Fibroblast of villous mesenchyme (primary cell): ENCODE data around the gene PPP1R1C. TPM values are rescaled to one million over a fixed set of nuclear protein-coding genes. Genes with fewer than 3 reads are reported as not detected.
A peak's percentile ranks its signal among the peaks of the same experiment; 100 is the strongest.

ENCODE experiments used
- DNase-seq: peaks from one replicate; pipeline ENCODE4 v3.0.0-alpha.2; 2010; ENCODE audit warnings: low read depth
- H3K4me3 ChIP-seq: 2 replicates; pipeline ENCODE4 v1.5.1; 2011; ENCODE audit warnings: low read depth, mild to moderate bottlenecking, low read length
- total RNA-seq: library from RNA; depleted of rRNA; stranded (reverse); fragments of >200 nt; gene quantifications from 2 replicates; pipeline ENCODE4 v1.2.3, GENCODE V29; 2012
- TF ChIP-seq, protein P1 (sequence below): IDR thresholded peaks from 2 replicates; pipeline ENCODE4 v1.5.1; 2012; ENCODE audit warnings: low read depth, mild to moderate bottlenecking, low read length; ENCODE audit not compliant: insufficient read depth

Gene PPP1R1C
- total RNA-seq, 1 donor = 2.2 TPM

DNA sequence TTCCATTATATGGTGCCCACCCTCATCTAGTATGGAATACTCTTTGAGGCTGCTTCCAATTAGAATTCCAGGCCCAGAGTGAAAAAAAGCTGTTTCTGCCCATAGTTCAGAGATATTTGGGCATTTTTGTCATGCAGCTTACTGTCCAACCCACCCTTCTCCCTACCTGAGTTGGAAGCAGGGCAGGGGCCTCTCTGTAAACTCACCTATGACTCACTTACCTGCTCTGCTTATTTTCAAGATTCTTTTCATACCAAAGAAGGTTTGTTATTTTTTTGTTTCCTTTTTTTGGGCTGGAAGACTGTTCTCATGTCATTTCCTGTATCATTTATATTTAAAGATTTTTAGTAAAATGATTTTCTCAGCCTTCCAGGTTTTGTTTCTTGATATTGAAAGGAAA is 38.4 kb upstream of the PPP1R1C start:
- no peak for DNase-seq
- H3K4me3 ChIP-seq = no peak overlapping the region
- TF ChIP-seq, protein P1, sequence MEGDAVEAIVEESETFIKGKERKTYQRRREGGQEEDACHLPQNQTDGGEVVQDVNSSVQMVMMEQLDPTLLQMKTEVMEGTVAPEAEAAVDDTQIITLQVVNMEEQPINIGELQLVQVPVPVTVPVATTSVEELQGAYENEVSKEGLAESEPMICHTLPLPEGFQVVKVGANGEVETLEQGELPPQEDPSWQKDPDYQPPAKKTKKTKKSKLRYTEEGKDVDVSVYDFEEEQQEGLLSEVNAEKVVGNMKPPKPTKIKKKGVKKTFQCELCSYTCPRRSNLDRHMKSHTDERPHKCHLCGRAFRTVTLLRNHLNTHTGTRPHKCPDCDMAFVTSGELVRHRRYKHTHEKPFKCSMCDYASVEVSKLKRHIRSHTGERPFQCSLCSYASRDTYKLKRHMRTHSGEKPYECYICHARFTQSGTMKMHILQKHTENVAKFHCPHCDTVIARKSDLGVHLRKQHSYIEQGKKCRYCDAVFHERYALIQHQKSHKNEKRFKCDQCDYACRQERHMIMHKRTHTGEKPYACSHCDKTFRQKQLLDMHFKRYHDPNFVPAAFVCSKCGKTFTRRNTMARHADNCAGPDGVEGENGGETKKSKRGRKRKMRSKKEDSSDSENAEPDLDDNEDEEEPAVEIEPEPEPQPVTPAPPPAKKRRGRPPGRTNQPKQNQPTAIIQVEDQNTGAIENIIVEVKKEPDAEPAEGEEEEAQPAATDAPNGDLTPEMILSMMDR = no peak

DNA sequence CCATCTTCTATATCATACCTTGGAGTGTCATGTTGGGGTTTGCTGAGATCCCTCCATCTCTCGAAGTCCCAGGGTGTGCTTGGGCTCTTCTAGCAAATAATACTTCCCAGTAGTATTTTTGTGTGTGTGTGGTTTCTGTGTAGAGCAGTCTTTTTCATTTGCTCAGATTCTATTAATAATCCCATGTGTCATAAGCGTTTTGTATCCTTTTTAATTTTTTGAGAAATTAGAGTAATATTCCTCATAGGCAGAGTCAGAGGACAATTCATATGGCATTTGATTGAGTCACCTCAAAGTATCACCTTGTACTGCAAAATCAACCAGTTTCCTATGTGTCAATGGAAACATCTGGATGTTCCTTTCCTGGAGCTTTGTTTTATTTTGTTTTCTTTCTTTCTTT is 37.4 kb upstream of the PPP1R1C start:
- TF ChIP-seq, protein P1 = no peak
- no peak for DNase-seq
- no peak overlapping the region for H3K4me3 ChIP-seq

DNA sequence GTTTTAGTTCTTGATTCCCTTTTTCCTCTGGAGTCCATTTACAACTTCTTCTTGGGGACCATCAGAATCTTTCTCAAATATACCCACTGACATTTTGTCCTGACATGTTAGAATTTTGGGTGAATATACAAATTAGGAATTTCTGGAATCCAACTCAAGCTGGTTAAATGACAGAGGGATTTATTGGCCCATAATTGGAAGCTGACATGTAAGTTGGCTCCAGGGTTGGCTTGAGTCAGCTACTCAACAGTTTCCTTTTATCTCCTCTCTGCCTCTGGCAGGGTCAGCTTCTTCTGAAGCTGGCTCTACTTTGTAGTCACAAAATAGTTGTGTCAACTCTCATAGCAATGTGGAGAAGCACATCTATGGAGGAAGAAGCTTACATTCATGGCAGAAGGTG is 36.6 kb upstream of the PPP1R1C start:
- no peak overlapping the region for H3K4me3 ChIP-seq
- TF ChIP-seq, protein P1 = no peak
- no peak for DNase-seq

DNA sequence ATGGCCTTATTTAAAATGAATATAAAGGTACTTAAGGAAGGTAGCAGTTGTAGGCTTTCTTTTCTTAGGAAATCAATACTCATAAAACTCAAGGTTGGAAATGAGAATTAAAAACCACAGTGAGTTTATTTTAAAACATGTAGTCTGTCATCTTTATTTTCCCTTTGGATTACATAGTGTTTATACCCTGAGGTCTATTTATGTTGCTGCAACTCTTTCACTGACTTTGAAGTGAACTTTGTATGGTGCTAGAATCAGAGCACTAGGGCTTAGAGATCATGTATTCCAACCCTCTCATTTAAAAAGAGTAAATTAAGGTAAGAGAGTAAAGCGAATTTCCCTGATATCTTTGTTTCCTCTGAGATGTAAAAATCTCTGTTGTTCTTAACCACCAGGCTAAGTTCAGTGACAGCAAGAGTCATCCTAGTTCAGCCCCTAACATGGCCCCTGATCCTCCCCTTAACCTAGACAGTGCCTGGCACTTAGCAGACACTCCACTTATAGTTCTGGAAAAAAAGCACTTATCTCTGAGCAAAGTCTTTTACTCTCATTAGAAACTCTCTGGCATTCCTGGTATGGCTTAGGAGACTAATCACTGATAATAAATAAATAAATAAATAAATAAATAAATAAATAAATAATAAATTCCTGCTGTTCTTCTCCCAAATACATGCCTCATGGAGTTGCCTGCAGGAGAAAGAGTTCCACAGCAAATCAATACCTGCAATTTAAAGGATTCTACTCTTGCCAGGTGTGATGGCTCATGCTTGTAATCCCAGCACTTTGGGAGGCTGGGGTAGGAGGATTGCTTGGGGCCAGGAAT is 33.0 kb upstream of the PPP1R1C start:
- H3K4me3 ChIP-seq = no peak overlapping the region
- TF ChIP-seq, protein P1 = no peak
- DNase-seq = peak; percentile 30

DNA sequence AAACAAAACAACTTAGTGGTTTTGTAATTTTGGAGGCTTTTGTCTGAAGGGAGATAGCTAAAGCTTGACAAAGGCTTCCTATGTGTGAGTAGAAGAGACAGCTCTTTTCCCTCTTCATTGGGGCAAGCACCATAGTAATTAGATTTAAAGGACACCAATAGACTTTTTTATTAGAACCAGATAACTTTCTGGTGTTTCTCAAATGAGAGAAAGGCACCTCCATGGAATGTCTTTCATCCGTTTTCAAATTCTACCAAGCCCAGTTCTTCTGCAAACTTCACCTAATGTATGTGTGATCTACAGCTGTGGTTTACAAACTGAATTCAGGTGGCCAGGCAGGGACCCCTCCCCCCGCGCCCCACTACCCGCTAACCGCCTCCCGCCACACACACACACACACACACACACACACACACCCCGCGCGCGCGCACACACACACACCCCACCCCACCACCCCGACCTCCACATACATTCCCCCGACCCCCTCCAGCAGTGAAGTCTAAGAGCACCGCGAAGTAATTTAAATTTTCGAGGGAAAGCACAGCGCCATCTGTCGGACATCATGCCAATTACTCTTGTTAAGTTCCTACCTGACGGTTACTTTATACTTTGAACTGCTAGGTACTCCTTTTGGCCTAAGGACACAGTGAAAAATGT is 31.6 kb upstream of the PPP1R1C start:
- peak; percentile 75 for DNase-seq
- peak overlapping the region; percentile 49 for H3K4me3 ChIP-seq
- TF ChIP-seq, protein P1 = peak; percentile 66

DNA sequence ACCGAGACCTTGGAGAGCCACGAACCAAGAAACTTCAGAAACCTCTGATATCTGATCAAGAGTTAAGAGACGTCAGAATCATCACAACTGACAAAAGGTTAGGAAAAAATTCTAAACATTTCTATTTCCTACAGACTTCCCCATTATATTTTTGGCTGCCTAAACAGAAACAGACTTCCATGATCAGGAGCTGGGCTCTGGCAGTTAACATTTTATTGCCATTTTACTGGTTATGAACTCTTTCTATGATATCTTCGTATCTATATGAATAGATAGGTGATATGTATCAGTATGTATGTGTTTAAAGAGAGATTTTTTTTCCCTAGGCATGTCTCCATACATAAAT is 31.1 kb upstream of the PPP1R1C start:
- TF ChIP-seq, protein P1 = no peak
- peak; percentile 53 for DNase-seq
- H3K4me3 ChIP-seq = peak overlapping the region; percentile 49
